ENCODE results near the gene CLOCK. TPM values are rescaled to one million over a fixed set of nuclear protein-coding genes. Genes with fewer than 3 reads are reported as not detected.

Gene CLOCK
- total and polyA plus RNA-seq, 12 donors = 6.1 to 40.7 (median 31.1) TPM

DNA sequence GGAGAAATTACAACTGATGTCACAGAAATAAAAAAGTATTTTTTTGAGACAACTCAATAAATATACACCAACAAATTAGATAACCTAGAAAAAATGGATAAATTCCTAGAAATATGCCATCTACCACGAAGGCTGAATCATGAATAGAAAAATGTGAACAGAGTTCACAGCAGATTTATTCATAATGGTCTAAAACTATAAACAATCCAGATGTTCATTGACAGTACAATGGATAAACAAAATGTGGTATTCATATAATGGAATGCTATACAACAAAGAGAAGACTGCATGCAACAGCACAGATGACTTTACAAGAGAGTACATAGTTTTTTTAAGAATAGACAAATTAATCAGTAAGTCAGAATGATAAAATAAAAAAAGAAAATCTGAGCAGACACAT is 55.2 kb downstream of the CLOCK start:
- Histone ChIP-seq H3K9me3 (peaks cover 0 to 15% (median 0%) of the 10 kb centered on the region in 11 donors), H3K36me3 (peaks cover 0 to 43% (median 15%) of the 10 kb centered on the region in 9 donors), H3K4me3 (no peak overlapping the region), H3K27ac (no peak overlapping the region), H3K4me1 (no peaks in the 10 kb centered on the region), H3K27me3 (no peaks in the 10 kb centered on the region)
- intact Hi-C loops (cut with DNase I) = no loop called here
- TF ChIP-seq, protein P1, sequence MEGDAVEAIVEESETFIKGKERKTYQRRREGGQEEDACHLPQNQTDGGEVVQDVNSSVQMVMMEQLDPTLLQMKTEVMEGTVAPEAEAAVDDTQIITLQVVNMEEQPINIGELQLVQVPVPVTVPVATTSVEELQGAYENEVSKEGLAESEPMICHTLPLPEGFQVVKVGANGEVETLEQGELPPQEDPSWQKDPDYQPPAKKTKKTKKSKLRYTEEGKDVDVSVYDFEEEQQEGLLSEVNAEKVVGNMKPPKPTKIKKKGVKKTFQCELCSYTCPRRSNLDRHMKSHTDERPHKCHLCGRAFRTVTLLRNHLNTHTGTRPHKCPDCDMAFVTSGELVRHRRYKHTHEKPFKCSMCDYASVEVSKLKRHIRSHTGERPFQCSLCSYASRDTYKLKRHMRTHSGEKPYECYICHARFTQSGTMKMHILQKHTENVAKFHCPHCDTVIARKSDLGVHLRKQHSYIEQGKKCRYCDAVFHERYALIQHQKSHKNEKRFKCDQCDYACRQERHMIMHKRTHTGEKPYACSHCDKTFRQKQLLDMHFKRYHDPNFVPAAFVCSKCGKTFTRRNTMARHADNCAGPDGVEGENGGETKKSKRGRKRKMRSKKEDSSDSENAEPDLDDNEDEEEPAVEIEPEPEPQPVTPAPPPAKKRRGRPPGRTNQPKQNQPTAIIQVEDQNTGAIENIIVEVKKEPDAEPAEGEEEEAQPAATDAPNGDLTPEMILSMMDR (IDR thresholded peaks at IDR 0.05) = no peak
- DNase-seq = no peak
- 73 to 83% methylated on average over 1 of the region's 1 CpG for WGBS, 2 donors
- ATAC-seq = no peak

DNA sequence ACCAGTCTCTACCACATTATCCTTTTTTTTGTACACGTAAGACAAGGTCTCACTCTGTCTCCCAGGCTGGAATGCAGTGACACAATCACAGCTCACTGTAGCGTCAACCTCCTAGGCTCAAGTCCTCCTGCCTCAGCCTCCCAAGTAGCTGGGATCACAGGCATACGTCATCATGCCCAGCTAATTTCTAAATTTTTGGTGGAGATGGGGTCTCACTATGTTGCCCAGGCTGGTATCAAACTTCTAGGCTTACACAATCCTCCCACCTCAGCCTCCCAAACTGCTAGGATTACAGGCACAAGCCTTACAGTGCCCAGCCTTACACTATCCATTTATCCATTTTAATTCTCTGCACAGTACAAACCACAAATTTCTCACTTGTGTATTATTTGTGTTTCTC is 58.0 kb downstream of the CLOCK start:
- no peaks in the 10 kb centered on the region for H3K4me1 ChIP-seq
- 98 to 99% methylated on average over 3 of the region's 3 CpGs for WGBS, 2 donors
- H3K36me3 ChIP-seq = peaks cover 0 to 53% (median 19%) of the 10 kb centered on the region in 9 donors
- intact Hi-C loops (cut with DNase I) = no loop called here
- TF ChIP-seq, protein P1 (IDR thresholded peaks at IDR 0.05) = no peak
- no peak overlapping the region for H3K4me3 ChIP-seq
- DNase-seq (no peak), ATAC-seq (no peak)
- no peaks in the 10 kb centered on the region for H3K27me3 ChIP-seq
- peaks cover 0 to 9% (median 0%) of the 10 kb centered on the region in 11 donors for H3K9me3 ChIP-seq
- no peak overlapping the region for H3K27ac ChIP-seq

DNA sequence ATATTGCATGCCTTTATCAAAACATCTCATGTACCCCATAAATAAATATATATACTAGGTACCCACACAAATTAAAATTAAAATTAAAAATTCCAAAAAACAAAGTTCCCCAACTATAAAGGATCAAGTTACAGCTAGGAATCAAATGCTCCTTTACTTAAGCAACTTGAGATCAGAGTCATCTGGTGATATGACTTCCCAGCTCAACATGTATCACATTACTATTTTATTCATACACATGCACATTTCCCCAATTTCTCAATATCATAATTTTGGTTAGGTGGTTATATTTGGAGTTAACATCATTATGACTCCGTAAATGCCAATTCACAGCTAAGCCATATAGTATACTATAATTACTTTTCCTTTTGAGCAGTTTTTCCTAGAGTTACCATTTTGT is 60.9 kb downstream of the CLOCK start:
- peaks cover 0 to 80% (median 19%) of the 10 kb centered on the region in 9 donors for H3K36me3 ChIP-seq
- H3K4me1 ChIP-seq = no peaks in the 10 kb centered on the region
- WGBS, 2 donors = 92 to 97% methylated on average over 1 of the region's 1 CpG
- DNase-seq = no peak
- H3K27me3 ChIP-seq = no peaks in the 10 kb centered on the region
- ATAC-seq = no peak
- TF ChIP-seq, protein P1 (IDR thresholded peaks at IDR 0.05) = no peak
- peaks cover 0 to 9% (median 0%) of the 10 kb centered on the region in 11 donors for H3K9me3 ChIP-seq
- intact Hi-C loops (cut with DNase I) = no loop called here
- no peak overlapping the region for H3K4me3 ChIP-seq
- no peak overlapping the region for H3K27ac ChIP-seq

DNA sequence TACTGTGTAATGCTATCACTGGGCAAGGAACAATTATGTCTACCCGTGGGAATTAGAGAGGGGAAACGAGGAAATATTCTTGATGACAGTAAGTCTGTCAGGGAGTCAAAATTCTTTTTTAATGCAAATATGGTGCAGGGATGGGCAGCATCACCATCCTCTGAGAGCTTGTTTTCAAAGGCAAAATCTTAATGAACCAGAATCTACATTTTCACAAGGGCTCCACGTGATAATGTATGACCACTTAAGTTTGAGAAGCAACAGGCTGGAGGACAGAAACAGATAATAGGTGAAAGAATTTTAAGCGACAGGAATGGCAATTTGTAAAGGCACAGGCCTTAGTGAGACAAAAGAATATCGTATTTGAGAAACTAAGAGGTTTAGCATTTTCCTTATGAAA is 63.4 kb downstream of the CLOCK start:
- TF ChIP-seq, protein P1 (IDR thresholded peaks at IDR 0.05) = no peak
- 47 to 67% methylated on average over 5 of the region's 5 CpGs for WGBS, 2 donors

More for the DNA sequence above, 63.4 kb downstream of the CLOCK start:
- Histone ChIP-seq H3K4me1 (no peaks in the 10 kb centered on the region), H3K9me3 (peaks cover 0 to 6% (median 0%) of the 10 kb centered on the region in 11 donors), H3K27me3 (no peaks in the 10 kb centered on the region), H3K4me3 (no peak overlapping the region), H3K36me3 (peaks cover 0 to 92% (median 13%) of the 10 kb centered on the region in 9 donors), H3K27ac (no peak overlapping the region)
- intact Hi-C loops (cut with DNase I) = no loop called here
- DNase-seq (no peak), ATAC-seq (no peak)
